K562 (cell line): Measurements from ENCODE around the gene OTOP1. TPM values are rescaled to one million over a fixed set of nuclear protein-coding genes. Genes with fewer than 3 reads are reported as not detected.

ENCODE experiments used
- ATAC-seq: fragments of 200-7000 bp; cut with Tn5 transposase; 3 replicates; pipeline ENCODE4 v1.9.1; 2020; ENCODE audit warnings: moderate library complexity
- BruUV-seq: library from RNA; stranded (reverse); fragments of 400-500 nt; replicated peaks from 2 replicates; lab custom pipeline; 2021; lab: Mats Ljungman, UMichigan
- CTCF ChIA-PET: fragments of 300-600 bp; formaldehyde crosslinking; extraction: SDS; loops from one replicate; lab custom pipeline; 2021; ENCODE audit warnings: low intra/inter-chr PET ratio; lab: Yijun Ruan, JAX
- POLR2A ChIA-PET: fragments of 300-600, 350-650 bp; sonication (Branson Sonifier 250); formaldehyde crosslinking; extraction: SDS; loops from one replicate; lab custom pipeline; 2021; ENCODE audit warnings: antibody characterized with exemption, inconsistent platforms; lab: Yijun Ruan, JAX
- DNase-seq, 4 experiments: peaks; one replicate each; pipeline versions ENCODE4 v3.0.0 to v3.0.0-alpha.2; 2011 to 2018; ENCODE audit warnings: low spot score in 3 of 4, mixed read lengths in 3 of 4; ENCODE audit errors: extremely low read depth in 1 of 4
- FAIRE-seq: peaks from 2 replicates; lab custom pipeline; 2011; peaks lifted over from hg19 to GRCh38; lab: Jason Lieb, UNC
- H2AFZ ChIP-seq: 2 replicates; pipeline ENCODE4 v1.6.0; 2011; ENCODE audit warnings: low read depth, low read length, control low read depth, inconsistent platforms
- H3K27ac ChIP-seq: fragments of 200-600 bp; 3 replicates; pipeline ENCODE4 v1.8.0; 2011; ENCODE audit warnings: low read depth, mild to moderate bottlenecking, control low read depth, inconsistent platforms, low read length, moderate library complexity, mixed read lengths; ENCODE audit errors: extremely low read depth
- H3K27me3 ChIP-seq, 2 experiments: fragments of 300-600 bp in 1 of 2; 2 replicates in 1 of 2; 3 replicates in 1 of 2; pipeline versions ENCODE4 v1.6.0 to v1.8.0; 2011; ENCODE audit warnings: inconsistent platforms in 2 of 2, low read length in 2 of 2, mild to moderate bottlenecking in 1 of 2, mixed read lengths in 1 of 2, moderate library complexity in 1 of 2; ENCODE audit not compliant: control insufficient read depth in 2 of 2, insufficient read depth in 2 of 2
- H3K36me3 ChIP-seq: fragments of 300-600 bp; 3 replicates; pipeline ENCODE4 v1.8.0; 2011; ENCODE audit warnings: mild to moderate bottlenecking, low read length, inconsistent platforms; ENCODE audit not compliant: control insufficient read depth, insufficient read depth
- H3K4me1 ChIP-seq, 2 experiments: fragments of 200-600 bp in 1 of 2; replicated peaks in 1 of 2; 2 replicates in 1 of 2; 3 replicates in 1 of 2; pipeline versions ENCODE4 v1.5.1 to v1.8.0; 2011; ENCODE audit warnings: inconsistent platforms in 2 of 2, low read length in 2 of 2, mild to moderate bottlenecking in 1 of 2, mixed read lengths in 1 of 2, moderate library complexity in 1 of 2; ENCODE audit not compliant: control insufficient read depth in 2 of 2, insufficient read depth in 2 of 2
- H3K4me2 ChIP-seq: 2 replicates; pipeline ENCODE4 v1.6.1; 2011; ENCODE audit warnings: low read length, control low read depth, inconsistent platforms, mixed read lengths; ENCODE audit not compliant: insufficient read depth
- H3K4me3 ChIP-seq: fragments of 200-600 bp; sonication (generic), shearing (Covaris generic); 2 replicates; pipeline ENCODE4 v1.5.1; 2016; ENCODE audit warnings: control low read depth, inconsistent platforms
- H3K79me2 ChIP-seq: fragments of 200-600 bp; 3 replicates; pipeline ENCODE4 v1.8.0; 2011; ENCODE audit warnings: low read length, inconsistent platforms; ENCODE audit not compliant: control insufficient read depth, insufficient read depth
- H3K9ac ChIP-seq, 2 experiments: 2 replicates each; pipeline versions ENCODE4 v1.6.0 to v1.6.1; 2011; ENCODE audit warnings: low read depth in 2 of 2, low read length in 2 of 2, control low read depth in 1 of 2, inconsistent platforms in 1 of 2, mild to moderate bottlenecking in 1 of 2, mixed read lengths in 1 of 2; ENCODE audit not compliant: insufficient read depth in 1 of 2
- H3K9me1 ChIP-seq: one replicate; pipeline ENCODE4 v1.6.0; 2011; ENCODE audit warnings: inconsistent platforms, mild to moderate bottlenecking, low read length, moderate library complexity; ENCODE audit not compliant: control insufficient read depth, insufficient read depth
- H3K9me3 ChIP-seq: replicated peaks from 2 replicates; pipeline ENCODE4 v1.5.1; 2011; ENCODE audit warnings: low read depth, low read length, inconsistent platforms; ENCODE audit not compliant: control insufficient read depth, insufficient read depth
- H4K20me1 ChIP-seq: replicated peaks from 2 replicates; pipeline ENCODE4 v1.6.1; 2011; ENCODE audit warnings: low read length, inconsistent platforms, mixed read lengths; ENCODE audit not compliant: control insufficient read depth, insufficient read depth
- ARHGAP35 ChIP-seq: fragments of 450-650 bp; IDR thresholded peaks from 2 replicates; pipeline ENCODE4 v1.6.1; 2018; ENCODE audit not compliant: partially characterized antibody
- BRD9 ChIP-seq: fragments of 450-650 bp; IDR thresholded peaks from 2 replicates; pipeline ENCODE4 v1.6.1; 2018; ENCODE audit warnings: low read depth; ENCODE audit not compliant: partially characterized antibody
- GMEB1 ChIP-seq: fragments of 250-450 bp; sonication (Bioruptor Pico); IDR thresholded peaks from 2 replicates; pipeline ENCODE4 v1.4.0; 2020; ENCODE audit warnings: mild to moderate bottlenecking
- KDM1A ChIP-seq, 2 experiments: fragments of 450-650 bp; IDR thresholded peaks; 2 replicates each; pipeline ENCODE4 v1.6.1; 2016; ENCODE audit warnings: mild to moderate bottlenecking in 2 of 2
- TBP ChIP-seq: optimal IDR thresholded peaks from 2 replicates; pipeline ENCODE3; 2011; ENCODE audit warnings: low read depth, low read length, improper control_type of control experiment
- UBTF ChIP-seq, 2 experiments: IDR thresholded peaks; 2 replicates each; pipeline ENCODE4 v1.6.1; 2012; ENCODE audit warnings: improper control_type of control experiment in 2 of 2, low read depth in 2 of 2, low read length in 2 of 2, borderline replicate concordance in 1 of 2
- ZBTB2 ChIP-seq: fragments of 450-650 bp; IDR thresholded peaks from 2 replicates; pipeline ENCODE4 v1.6.1; 2016; ENCODE audit warnings: antibody characterized with exemption
- WGBS: fragments of 100-300 bp; shearing (Covaris generic); methylation state at CpG from one replicate; pipeline ENCODE4 v1.1.6; 2016; ENCODE audit warnings: low coverage, mixed read lengths; ENCODE audit not compliant: insufficient coverage; ENCODE audit errors: missing lambda C conversion rate; 5-methylcytosine and 5-hydroxymethylcytosine counted together
- in situ Hi-C: fragments of 300-500 bp; cut with MboI; formaldehyde crosslinking; loops from 4 replicates; pipeline ENCODE4 v1.15.0; 2018; ENCODE audit warnings: inconsistent platforms, mixed read lengths
- intact Hi-C: fragments of 100-400 bp; cut with micrococcal nuclease; formaldehyde crosslinking; loops from 2 replicates; pipeline ENCODE4 v1.14.2; 2022
- polyA plus RNA-seq, 8 experiments: library from polyadenylated mRNA; depleted of rRNA in 4 of 8; stranded (reverse) in 5 of 8; unstranded in 3 of 8; fragments of >200 nt; fragmentation: Nextera tagmentation in 2 of 8; fragmentation: Illumina TruSeq in 1 of 8; extraction: Ambion mirVana in 2 of 8; extraction: Trizol in 1 of 8; gene quantifications; 2 replicates each; pipeline versions ENCODE4 v1.2.1 to v1.2.3, GENCODE V29; 2011 to 2014; ENCODE audit warnings: inconsistent platforms in 1 of 8, missing spikeins in 1 of 8
- total RNA-seq, 7 experiments: library from RNA; depleted of rRNA in 6 of 7; stranded (reverse); fragments of >200 nt in 6 of 7; fragmentation: Illumina TruSeq in 2 of 7; extraction: Trizol in 2 of 7; gene quantifications; 2 replicates each; pipeline versions ENCODE4 v1.2.1 to v1.2.3, GENCODE V29; 2011 to 2021; ENCODE audit warnings: low replicate concordance in 1 of 7

The OTOP1 gene
- total and polyA plus RNA-seq, 9 of the 15 experiments (the other 6 are each of a cell fraction or from before 2014, with no cell fraction given), result not detected

GRCh38 chr4:4268776-4269175, 42.0 kb upstream of the OTOP1 start (continued):
- no peak for TF ChIP-seq BRD9
- TF ChIP-seq ZBTB2, result no peak
- no peak for TF ChIP-seq GMEB1
- no peak for TF ChIP-seq ARHGAP35

- ATAC-seq, result no peak
- H3K9me3 ChIP-seq, result no peaks in the 10 kb centered on the region
- BruUV-seq, result no TSS peak
- H3K9ac ChIP-seq, result no peak overlapping the region
- peaks cover 60% of the 10 kb centered on the region for H3K36me3 ChIP-seq
- no peak overlapping the region for H2AFZ ChIP-seq
- no peak overlapping the region for H3K4me2 ChIP-seq
- intact Hi-C loops, result no loop called here
- WGBS, result 86% methylated on average over 5 of the region's 5 CpGs
- no peak for FAIRE-seq
- H4K20me1 ChIP-seq, result no peaks in the 10 kb centered on the region; the same call in 1 of the 2 replicates
- no peaks in the 10 kb centered on the region for H3K79me2 ChIP-seq
- H3K4me1 ChIP-seq, result no peaks in the 10 kb centered on the region
- no peak overlapping the region for H3K27ac ChIP-seq
- H3K27me3 ChIP-seq, result peaks cover 0 to 10% of the 10 kb centered on the region in 2 experiments; a peak in 2 of 5 replicates
- H3K9me1 ChIP-seq, result no peaks in the 10 kb centered on the region
- CTCF ChIA-PET, result no interaction called here
- TF ChIP-seq UBTF (IDR thresholded peaks at IDR 0.05; ENCODE audit: borderline replicate concordance in 1 of 2, low read depth in 2 of 2, low read length in 2 of 2) (no peak), KDM1A (IDR thresholded peaks at IDR 0.05) (no peak), TBP (no peak)
- TF ChIP-seq, all 486 proteins: peak for 0
- DNase-seq, result no peak
- in situ Hi-C loops, result no loop called here
- POLR2A ChIA-PET, result interaction anchor here (0.7 to 1.2 kb wide), 3 partner anchors 18 to 112 kb away, joined by 3 read pairs; no protein-coding TSS in a partner anchor
- no peak overlapping the region for H3K4me3 ChIP-seq
Observed at GRCh38 chr4:4267981-4268380, 41.3 kb upstream of the OTOP1 start.
